NCI-H82 (cell line): ENCODE data around the gene MPPED1.

Experiments
- DNase-seq: peaks from one replicate; lab custom pipeline; 2025; lab: John Stamatoyannopoulos, UW

MPPED1 gene

DNA sequence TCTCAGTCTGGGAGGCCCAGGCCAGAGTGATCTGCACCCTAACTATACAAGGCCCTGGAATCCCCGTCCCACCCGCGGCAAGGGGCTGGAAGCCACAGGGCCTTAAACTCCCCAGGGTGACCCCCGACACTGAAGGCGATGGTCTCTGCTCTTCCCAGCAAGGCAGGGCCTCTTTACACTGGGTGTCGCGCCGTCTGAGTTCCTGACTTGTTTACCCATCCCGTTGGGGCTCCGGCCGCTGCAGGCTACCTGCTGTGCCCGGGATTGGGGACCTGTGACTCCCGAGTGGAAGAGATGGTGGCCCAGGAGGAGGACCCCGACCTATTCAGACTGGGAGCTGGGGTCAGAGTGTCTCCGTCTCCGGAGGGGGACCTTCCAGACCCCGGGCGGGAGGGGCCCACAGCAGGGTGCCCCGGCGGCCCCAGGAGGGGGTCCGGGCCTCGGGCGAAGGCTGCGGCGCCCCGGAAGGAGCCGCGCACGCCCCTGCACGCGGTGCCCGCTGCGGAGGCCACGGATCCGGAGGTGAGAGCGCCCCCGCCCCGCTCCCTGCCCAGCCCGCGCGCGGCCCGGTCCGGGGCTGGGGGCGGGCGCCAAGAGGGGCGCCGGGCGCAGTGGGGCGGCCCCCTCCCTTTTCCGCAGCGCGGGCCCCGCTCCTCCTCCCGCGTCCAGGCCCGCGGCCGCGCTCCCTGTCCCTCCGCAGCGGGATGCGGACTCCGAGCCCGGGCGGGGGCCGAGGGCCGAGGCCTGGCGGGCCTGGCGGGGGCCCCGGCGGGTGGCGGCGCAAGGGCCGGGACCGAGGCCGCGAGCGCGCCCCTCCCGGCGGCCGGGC is 560 bp upstream of the MPPED1 start:
- DNase-seq, result no peak

DNA sequence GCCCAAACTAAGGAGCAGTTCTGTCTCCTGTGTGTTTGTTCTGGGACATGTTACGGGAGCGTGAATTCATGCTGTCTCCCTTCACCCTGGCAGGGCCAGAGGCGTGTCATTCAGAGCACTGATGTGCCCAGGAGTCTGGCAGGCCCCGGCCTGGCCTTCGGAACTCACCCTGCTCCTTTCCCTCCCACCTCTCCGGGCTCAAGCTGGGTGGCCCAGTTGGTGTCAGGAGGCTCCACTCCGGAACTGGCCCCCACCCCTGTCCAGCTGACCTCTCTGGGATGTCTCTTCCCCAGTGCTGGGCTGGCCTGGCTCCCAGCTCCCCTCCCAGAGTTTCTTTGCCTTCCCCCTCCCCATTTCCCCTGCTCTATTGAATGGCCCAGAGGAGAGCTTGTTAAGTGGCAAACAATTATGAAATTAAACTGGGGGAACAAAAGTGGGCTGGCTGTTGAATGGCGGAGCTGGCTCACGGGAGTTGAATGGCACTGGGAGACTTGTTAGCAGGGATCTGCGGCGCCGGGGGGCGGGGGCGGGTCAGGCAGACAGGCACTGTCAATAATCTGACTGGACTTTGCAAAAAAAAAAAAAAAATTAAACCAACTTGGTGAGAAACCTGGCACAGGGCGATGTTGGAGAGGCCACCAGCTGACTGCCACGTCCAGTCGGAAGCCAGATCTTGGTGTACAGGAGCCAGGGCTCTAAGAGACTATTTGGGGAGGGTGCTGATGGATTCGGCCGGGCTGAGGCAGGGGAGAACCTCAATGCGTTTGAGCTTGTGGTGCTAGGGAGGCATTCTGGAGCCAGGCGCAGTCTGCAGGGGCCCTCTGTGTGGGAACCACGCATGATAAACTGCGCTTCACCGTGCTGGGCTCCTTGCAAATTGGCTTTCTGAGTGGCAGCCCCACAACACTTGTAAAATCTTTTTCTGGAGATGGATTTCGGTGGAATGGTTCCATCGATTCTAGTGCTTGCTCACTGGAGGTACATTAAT is 1.3 kb downstream of the MPPED1 start:
- no peak for DNase-seq

DNA sequence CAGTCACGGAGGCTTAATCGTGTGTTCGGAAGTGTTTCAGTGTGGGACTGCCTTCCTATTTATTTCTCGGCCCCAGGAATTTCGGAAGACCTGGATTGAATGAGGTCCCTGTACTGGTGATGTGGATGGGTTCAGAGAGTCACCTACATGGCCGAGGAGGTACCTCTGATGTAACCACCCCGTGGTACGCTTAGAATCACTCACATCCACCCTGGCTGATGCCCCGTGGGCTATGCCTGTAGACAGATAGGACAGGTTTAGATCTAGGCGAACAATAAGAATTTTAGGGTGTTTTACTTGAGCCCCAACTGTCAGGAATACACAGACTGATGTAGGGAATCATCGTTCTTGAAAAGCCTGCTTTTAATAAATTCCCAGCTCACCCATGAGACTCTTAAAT is 2.0 kb downstream of the MPPED1 start:
- no peak for DNase-seq

DNA sequence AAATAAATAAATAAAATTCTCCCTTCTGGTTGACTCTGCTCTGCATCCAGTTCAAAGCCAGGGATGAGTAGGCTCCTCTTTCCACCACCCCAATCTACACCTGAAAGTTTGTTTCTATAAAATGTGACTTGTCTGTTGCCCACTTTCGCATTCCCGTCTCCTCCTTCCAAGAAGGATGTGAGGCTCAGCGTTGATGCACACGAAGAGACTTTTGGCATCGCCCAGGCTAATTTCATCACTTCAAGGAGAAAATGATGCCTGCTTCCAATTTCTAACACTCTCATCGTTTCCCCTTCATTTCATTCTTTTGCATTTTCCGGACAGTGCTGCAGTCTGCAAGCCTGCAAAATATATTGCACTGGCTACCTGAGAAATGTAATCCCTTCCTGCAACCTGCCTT is 3.9 kb downstream of the MPPED1 start:
- no peak for DNase-seq

DNA sequence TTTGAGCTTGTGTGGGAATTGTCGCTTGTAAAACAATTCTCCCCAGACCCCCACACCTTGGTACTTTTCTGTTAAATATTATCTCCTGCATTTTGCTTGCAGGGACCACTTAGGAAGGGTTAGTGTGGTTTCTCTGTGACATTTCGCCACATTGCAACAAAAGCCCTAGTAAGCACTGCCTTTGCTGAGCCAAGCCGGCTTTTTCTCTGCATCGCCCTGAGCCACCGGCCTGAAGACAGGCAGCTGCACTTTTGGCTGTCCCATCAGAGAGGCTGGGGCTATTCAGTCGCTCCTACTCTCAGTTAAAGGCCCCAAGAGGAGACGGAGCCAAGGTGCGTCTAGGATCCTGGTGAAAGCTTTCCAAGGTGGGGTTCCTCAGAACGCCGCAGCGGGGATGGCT is 5.7 kb downstream of the MPPED1 start:
- no peak for DNase-seq

DNA sequence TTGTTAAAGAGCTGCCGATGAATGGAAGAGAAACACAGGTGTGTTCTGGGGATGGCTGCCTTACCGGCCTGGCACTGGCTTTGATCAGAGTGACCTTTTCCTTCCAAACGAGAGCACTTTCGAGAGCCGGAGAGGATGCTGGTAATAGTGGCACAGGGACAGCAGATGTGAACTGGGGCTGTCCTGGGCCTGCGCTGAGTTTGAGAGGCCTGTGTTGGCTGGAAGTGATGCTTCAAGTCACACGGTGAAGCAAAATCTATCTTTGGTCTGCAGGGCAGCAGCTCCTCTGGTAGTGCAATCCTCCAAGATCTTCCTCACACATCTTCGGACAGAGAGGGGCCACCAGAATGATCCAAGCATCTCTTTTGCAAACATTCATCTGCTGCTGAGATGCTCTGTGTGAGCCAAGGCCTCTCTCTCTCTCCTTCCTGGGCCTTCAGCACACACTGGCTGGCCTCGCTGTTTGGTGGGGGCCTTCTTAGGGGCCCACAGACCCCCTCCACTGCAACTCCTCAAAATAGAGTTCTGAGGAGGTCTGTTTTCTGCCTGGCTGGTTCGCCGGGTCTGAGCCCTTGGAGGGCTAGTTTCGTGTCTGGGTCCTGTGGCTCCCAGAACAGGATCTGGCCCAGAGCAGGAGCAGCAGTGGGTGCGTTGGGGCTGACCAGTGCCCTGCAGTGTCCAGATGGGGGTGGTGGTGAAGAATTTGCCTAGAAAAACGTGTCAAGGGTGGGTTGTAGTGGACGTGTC is 6.4 kb downstream of the MPPED1 start:
- DNase-seq, result no peak

DNA sequence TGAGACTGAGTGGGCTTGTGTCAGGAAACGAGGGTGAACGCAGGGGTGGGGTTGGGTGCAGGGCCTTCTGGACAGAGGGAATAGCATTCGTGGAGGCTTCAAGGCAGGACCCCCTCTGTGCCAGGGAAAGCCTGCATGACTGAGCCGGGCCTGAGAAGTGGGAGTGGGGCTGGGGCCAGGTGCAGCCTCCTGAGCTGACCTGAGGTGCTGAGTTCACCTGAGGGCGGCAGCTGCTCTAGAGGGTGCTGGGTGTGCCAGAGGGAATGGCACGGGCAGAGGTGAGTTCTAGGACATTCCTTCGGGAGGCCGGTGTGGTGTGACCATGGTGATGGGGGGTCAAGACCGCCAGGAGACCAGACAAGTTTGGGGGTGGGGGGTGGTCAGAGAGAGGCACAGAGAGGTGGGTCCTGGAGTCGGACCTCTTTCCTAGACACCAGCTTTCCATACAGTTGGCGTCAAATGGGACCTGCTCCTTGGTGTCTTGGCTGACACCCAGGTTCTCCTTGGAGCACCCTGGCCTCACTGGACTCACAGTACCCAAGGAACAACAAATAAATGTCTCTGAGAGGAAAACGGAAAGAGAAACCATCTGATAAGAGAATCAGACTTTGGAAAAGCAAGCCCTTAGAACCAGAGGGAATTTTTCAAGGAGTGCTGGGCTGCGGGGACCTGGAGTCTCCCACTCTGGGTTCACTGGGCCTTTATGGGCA is 7.7 kb downstream of the MPPED1 start:
- no peak for DNase-seq

DNA sequence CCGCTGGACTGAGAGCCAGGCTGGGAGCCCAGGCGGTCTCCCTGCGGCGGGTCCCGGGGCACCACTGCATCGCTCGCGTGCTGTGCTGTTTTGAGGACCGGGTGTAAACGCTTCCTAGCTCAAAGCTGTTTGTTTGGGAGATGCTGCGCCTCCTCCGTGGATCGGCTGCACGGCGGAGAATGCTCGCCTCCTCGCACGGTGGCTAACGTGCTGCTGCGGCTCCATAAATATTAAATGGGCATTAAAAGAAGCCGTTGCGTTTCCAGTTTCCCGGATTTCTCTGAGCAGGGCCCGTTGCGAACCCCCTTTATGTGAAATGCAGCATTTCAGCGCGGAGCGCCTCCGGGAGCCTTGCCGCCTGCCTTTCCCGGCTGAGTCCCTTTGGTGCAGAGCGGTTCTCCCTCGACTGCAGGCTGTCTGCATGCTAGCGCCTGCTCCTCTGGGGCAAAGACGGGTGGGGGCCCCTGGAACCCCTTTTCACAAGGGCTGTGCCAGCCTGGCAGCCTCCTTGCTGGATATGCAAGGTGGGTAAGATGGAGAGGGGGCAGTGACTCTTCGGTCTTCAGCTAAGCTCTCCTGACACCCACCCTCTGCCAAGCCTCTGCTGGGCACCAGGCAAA is 9.3 kb downstream of the MPPED1 start:
- no peak for DNase-seq

DNA sequence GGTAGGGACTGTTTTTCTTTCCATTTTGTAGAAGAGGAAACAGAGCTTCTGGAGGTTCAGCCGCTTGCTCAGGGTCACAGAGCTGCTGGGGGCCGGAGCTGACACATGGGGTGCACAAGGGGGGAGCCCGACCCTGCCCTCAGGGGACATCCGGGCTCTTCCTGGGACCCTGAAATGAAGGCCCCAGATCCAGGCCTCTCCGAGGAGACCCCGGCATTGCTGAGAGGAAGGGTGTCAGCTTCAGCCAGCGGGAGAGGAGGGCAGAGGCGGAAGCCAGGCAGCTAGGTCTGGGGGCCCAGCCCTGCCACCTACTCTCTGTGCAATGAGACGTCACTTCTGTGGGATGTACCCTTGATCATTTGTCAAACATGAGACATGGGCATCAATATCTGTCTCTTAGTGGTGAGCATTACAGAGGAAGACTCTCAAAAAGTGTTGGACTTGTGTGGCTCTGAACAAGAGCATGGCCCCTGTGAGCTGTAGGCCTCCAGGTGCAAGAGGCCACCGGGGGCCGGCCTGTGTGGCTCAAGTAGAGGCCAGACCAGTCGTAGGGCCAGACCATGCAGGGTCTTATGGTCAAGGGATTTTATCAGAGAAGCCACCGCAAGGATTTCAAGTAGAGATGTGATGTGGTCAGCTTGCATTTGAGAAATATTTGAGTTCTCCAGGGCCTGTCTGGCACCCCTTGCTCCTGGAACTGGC is 10.3 kb downstream of the MPPED1 start:
- no peak for DNase-seq

DNA sequence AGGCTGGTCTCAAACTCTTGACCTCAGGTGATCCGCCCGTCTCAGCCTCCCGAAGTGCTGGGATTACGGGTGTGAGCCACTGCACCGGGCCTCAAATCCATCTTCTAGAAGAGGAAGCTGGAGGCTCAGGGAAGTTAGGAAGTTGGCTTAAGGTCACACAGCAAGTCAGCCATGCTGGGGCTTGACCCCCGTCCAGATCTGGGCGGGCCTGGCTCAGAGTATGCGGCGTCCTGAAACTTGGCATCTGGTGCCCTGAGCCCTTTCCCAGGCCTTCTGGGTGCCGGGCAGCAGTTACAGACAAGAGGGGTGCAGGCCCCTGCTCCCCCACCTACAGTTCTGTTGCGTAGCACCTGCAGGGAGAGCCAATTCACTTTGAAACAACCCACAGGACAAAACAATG is 11.2 kb downstream of the MPPED1 start:
- DNase-seq, result no peak

DNA sequence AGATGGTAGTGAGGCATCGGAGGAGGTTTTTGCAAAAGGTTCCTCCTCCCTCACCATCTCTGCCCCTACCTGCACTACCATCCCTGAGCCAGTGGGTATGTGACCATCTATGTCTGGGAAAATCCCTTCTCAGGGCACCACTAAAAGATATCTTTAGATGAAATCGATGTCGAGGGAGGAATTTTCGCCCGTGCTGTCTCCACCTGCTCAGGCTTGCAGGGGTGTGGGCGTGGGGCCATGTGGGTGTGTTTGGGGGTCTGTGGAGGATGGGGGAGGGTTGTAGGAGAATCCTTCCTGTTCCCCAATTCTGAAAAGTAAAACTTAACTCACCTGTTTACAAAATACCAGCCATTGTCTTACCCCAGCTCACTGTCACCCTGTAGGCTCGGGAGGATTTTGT is 12.4 kb downstream of the MPPED1 start:
- no peak for DNase-seq

DNA sequence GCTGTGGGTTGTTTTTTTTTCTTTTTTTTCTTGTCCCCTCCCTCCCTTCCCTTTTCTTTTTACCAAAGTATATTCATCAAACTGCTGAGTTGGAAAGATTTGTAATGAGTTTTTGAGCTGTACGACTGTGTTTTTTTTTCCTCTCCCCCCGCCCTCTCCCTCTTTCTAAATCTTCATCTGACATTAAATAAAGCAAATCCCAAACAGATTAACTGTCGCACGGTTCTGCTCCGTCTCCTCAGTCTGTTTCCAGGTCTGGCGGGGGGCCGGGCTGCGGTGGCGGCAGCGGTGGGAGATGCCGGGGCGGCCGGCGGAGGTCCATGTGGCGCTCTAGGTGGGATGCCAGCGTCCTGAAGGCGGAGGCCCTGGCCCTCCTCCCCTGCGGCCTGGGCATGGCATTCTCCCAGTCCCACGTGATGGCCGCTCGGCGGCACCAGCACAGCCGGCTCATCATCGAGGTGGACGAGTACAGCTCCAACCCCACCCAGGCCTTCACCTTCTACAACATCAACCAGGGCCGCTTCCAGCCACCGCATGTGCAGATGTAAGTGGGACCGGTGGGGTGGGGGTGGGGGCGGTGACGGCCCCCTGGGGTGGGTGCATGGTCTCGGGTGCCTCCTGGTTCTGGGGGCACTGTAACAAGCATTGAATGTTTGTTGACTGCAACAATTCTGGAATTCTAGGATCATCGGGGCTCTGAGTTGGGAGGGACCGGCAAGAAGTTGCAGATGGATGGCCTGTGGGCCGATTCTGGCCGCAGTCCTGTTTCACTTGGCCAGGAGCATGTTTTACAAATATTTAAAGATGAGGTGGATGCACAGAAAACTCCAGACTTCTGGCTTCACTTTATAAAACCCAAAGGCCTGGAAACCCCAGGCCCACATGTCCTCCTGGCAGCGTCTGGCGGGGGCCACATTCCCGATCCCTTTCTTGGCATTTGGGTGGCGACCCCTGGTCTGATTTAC is 13.1 kb downstream of the MPPED1 start:
- DNase-seq, result peak; percentile 51

DNA sequence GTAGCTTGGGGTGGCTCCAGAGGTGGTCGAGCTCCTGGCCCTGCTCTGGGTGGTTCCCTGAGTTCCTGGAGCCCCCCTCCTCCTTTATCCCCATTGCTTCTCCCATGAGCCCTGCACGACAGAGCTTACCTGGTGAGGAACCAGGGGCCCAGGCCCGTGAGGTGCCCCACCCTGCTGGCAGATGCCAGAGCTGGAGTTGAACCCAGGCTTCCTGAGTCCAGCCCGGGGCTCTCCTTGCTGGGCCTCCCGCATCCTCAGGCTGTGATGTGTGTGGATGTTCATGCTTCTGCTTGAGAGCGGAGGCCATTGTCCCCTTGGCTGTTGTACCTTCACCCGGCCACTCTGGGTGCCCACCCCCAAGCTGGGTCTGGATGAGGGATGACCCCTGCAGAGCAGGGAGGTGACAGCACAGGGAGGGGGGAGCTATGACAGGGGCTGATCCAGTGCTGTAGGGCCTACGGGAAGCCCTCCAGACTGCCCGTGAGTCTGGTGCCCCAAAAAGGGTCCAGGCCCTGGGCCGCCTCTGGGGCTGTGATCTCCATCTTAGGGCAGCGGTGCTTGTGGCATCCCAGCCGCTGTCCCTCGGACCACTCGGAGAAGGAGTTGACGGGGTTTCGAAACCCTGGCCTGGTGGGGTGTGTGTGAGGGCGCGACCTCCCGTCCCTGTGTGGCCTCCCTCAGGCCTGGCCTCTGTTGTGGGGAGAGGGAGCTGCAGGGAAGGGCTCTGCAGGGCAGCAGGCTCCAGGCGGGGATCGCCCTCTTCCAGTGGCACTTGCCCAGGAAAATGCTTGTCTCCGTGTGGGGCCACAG is 14.4 kb downstream of the MPPED1 start:
- no peak for DNase-seq

DNA sequence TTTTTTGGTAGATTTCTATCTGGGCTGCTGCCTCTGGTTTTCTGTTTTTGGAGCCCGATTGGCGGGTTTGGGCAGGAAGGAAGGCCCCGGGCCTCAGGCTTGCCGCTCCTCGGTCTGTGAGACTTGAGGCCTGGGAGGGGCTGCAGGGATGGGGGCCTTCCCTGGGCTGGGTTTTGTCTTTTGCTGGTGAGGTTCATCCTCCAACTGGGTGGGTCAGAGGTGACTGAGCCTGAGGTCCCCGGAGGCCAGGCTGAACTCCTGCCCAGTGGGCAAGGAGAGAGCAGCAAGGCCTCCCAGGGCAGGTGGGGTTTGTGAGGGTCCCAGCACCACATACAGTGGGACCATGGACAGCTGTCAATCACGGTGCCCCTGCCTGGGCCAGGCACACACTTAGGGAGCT is 15.0 kb downstream of the MPPED1 start:
- no peak for DNase-seq

DNA sequence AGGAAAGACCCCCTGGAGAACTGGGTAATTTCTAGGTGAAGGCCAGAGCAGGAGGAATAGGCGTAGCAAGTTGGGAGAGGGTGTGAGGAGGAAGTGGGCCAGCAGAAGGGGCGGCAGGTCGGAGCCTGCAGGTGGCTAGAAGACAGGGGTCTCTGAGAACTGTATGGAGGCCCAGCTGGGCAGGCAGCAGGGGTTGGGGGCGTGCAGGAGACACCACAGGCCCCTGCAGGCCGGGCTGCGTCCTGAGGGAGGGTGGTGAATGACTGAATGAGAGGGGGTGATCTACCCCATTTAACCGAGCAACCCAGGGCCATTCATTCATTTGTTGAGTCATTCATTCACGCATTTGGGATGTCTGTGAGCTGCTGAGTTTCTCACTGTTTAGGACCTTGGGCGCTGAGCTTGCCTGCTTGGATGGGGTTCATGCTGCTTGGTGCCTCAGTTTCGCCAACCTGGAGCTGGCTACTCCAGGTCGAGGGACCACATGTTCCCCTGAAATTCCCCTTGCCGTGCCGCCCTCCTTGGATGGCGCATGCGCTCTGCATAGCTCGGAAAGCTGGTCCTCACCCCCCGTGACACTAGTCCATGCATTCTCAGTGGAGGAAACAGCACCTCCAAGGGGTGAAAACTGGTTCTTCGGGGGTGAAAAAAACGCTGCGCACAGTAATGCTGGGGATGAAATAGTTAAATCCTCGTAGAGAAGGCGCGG is 15.6 kb downstream of the MPPED1 start:
- no peak for DNase-seq

DNA sequence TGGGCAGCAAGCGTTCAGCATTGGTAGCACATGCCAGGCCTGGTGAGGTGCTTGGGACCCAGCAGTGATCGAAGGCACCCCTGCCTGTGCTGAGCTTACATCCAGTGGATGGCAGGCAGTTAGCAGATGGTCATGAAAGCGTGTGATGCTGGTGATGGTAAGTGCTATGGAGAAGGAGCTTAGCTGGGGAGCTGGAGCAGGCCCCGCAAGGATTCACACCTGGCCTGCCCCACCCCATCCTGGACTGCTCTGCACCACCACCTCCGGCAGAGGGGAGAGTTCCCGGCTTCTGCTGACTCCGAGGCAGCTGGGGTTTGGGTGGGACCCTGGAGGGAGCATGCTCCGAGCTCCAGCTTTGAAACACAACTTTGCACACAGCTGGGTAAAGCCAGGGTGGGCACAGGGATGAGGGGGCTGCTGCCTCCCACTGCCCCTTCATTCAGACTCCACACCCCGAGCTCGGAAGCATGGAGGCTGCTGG is 16.2 kb downstream of the MPPED1 start:
- DNase-seq, result peak; percentile 45

DNA sequence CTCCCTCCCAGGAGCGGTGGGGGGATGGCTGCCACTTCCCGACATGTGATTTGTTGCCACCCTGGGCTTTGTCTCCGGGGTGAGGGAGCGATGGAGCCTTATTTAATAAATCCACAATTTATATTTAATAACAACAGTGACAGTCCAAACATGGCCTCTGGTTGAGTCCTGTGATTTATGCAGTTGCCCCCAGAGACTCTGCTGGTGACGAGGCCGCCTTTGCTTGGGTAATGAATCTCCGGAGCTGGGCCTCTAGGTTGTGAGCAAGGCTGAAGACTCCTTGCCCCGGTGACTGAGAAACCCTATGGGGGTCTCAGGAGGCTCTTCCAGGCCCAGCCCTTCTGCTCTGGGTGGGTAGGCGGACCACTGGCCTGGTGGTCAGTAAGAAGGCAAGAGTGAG is 16.7 kb downstream of the MPPED1 start:
- no peak for DNase-seq

DNA sequence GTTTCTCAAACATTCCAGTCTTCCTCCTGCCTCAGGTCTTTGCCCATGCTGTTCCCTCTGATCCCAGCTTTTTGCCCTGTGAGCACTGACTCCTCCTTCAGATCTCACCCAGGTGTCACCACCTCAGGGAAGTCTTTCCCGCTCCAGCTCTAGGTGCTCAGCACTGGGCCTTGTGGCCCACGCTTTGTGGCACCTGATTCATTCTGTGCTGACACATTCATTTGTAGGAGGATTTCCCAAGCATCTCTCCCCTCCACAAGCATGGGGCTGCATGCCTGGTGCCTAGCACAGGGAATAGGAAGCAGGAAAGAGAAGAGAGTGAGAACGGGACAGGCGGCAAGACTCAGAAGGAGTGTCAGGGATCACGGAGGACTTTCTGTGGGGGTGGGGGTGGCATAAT is 17.6 kb downstream of the MPPED1 start:
- DNase-seq, result no peak
